ENCODE measurements around the gene ACO2.

Gene ACO2

DNA sequence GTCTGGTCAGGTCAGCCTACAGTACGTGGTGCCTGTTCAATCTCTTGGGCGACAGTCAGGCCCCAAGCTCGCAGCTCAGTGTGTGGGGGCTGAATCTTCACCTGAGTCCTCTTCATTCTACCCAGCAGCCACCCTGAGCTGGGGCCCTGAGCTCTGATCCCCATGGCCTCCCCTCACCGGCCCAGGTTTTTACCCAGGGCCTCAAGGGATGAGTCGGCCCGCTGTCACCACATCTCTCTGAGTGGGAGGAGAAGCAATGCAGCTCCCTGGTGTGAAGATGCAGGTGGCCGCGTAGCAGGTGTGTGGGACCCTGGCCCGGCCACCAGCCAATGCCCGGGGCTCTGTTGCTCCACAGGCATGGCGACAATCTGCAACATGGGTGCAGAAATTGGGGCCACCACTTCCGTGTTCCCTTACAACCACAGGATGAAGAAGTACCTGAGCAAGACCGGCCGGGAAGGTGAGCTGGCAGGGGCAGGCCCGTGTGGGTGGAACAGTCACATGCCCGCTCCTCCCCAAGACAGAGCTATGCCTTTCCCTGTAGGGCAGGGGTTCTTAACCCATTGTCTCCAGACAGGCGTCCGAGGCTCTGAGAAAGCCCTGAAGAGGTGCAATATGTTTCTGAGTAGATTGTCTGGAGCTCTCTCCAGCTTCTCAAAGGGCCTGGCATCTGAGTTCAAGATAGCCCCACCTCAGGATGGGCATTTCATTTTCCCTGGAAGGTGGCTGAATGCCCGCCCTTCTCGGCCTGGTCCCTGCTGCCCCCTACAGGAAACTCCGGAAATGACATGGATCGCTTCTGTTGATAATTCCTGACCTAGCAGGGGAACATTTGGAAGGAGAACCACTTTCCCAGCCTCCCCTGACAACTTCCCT lies 48.5 kb downstream of the ACO2 start:
- DNase-seq = peak; percentile 76
- no peaks in the 10 kb centered on the region for H3K9me3 ChIP-seq
- H3K36me3 ChIP-seq = peaks cover 41% of the 10 kb centered on the region
- H3K4me3 ChIP-seq (ENCODE audit: low read depth, low read length) = no peak overlapping the region
- H3K27me3 ChIP-seq = no peaks in the 10 kb centered on the region
- TF ChIP-seq, protein P1, sequence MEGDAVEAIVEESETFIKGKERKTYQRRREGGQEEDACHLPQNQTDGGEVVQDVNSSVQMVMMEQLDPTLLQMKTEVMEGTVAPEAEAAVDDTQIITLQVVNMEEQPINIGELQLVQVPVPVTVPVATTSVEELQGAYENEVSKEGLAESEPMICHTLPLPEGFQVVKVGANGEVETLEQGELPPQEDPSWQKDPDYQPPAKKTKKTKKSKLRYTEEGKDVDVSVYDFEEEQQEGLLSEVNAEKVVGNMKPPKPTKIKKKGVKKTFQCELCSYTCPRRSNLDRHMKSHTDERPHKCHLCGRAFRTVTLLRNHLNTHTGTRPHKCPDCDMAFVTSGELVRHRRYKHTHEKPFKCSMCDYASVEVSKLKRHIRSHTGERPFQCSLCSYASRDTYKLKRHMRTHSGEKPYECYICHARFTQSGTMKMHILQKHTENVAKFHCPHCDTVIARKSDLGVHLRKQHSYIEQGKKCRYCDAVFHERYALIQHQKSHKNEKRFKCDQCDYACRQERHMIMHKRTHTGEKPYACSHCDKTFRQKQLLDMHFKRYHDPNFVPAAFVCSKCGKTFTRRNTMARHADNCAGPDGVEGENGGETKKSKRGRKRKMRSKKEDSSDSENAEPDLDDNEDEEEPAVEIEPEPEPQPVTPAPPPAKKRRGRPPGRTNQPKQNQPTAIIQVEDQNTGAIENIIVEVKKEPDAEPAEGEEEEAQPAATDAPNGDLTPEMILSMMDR (IDR thresholded peaks at IDR 0.05; ENCODE audit: low read depth, low read length) = peak; percentile 92
- H3K4me1 ChIP-seq = no peaks in the 10 kb centered on the region

DNA sequence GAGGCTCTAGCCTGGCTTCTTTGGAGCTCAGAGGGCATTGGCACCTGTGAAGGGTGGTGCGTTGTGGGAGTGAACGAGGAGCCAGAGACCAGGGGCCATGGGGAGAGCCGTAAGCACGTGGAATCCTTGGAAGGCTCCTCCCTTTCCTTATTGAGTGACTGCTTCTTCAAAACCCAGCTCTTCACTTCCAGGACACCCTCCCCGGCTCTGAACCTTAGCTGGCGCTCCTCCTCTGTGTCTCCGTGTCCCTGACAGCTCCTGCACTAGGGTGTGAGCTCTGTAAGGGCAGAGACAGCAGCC lies 49.1 kb downstream of the ACO2 start:
- peaks cover 42% of the 10 kb centered on the region for H3K36me3 ChIP-seq
- H3K4me1 ChIP-seq = no peaks in the 10 kb centered on the region
- no peak for DNase-seq
- H3K9me3 ChIP-seq = no peaks in the 10 kb centered on the region
- TF ChIP-seq, protein P1 (IDR thresholded peaks at IDR 0.05; ENCODE audit: low read depth, low read length) = no peak
- no peak overlapping the region for H3K4me3 ChIP-seq (ENCODE audit: low read depth, low read length)
- no peaks in the 10 kb centered on the region for H3K27me3 ChIP-seq

DNA sequence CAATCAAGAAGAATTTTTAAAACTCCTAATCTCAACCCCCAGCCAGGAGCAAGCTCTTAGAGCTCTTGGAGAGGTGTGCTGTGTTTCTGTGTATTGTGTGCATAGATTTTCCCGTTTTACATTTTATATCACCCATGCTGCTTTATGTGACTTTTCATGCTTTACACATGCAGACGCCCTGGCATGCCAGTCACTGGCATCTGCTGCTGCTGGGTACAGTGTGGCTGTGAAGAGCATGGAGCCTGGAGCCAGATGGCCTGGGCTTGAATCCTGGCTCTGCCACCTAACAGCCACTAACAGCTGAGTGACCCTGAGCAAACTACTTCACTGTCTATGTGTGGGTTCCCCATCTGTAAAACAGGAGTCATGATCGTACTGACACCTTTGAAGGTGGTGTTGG lies 52.2 kb downstream of the ACO2 start:
- Histone ChIP-seq H3K9me3 (no peaks in the 10 kb centered on the region), H3K27me3 (no peaks in the 10 kb centered on the region), H3K4me3 (ENCODE audit: low read depth, low read length) (no peak overlapping the region), H3K36me3 (peaks cover 60% of the 10 kb centered on the region), H3K4me1 (no peaks in the 10 kb centered on the region)
- no peak for DNase-seq
- TF ChIP-seq, protein P1 (IDR thresholded peaks at IDR 0.05; ENCODE audit: low read depth, low read length) = no peak

DNA sequence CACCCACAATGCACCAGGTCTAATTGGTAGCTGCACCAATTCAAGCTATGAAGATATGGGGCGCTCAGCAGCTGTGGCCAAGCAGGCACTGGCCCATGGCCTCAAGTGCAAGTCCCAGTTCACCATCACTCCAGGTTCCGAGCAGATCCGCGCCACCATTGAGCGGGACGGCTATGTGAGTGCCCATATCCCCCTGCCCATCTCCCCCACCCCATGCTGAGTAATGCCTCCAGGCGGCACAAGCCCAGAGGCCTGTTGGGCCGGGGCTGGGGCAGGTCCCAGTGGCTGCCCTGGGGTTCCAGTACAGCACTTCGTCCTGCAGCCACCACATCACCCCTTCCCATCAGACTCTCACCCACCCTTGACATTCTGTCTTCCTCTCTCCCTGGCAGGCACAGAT lies 53.9 kb downstream of the ACO2 start:
- Histone ChIP-seq H3K36me3 (peaks cover 67% of the 10 kb centered on the region), H3K4me3 (ENCODE audit: low read depth, low read length) (no peak overlapping the region), H3K4me1 (no peaks in the 10 kb centered on the region), H3K9me3 (no peaks in the 10 kb centered on the region), H3K27me3 (no peaks in the 10 kb centered on the region)
- no peak for DNase-seq
- TF ChIP-seq, protein P1 (IDR thresholded peaks at IDR 0.05; ENCODE audit: low read depth, low read length) = no peak

DNA sequence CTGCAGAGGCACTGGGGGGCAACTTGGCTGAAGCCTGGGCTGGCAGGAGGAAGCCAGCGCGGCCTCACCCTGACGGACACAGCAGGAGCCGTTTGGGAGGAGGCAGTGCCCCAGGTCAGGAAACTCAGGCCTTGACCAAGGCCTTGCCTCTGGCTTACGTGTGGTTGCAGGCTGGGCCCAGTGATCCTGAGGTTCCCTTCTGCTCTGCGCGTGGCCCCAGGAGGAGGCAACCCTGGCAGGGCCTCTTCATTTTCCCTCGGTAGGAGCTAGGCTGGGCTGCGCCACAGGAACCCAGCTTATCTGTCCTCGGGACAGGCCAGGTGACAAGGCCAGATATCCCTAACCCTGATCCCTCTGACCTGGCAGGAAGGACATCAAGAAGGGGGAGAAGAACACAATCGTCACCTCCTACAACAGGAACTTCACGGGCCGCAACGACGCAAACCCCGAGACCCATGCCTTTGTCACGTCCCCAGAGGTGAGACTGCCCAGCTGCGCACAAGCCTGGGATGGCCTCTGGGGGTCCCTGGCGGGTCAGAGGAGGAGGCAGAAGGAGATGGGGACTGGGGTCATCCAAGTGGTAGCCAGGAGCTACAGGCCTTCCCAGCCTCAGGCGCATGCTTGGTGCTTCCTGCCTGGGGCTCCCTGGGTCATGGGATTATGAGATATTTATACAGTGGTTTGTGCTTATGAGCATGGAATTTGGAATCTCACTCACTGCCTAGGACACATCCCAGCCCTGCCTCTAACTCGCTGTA lies 54.7 kb downstream of the ACO2 start:
- TF ChIP-seq, protein P1 (IDR thresholded peaks at IDR 0.05; ENCODE audit: low read depth, low read length) = no peak
- H3K36me3 ChIP-seq = peaks cover 69% of the 10 kb centered on the region

DNA sequence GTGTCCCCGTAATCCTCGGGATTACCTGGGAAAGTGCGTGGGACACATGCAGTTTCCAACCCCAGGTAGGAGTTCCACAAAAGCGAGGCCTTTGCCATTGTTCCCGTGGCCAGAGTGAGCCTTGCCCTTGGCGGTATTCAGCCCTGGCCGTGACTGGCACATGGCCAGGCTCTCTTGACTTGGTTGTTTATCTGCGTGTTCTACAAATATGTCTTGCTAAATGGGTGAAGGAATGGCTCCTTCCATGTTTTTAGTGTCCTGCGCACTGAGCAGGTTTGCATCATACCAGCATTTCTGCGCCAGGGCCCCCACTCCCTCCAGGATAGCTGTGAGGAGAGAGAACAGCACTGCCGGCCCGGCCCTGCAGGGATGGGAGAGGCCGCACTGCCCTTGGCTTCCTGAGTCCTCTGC lies 55.3 kb downstream of the ACO2 start:
- Histone ChIP-seq H3K4me3 (ENCODE audit: low read depth, low read length) (no peak overlapping the region), H3K9me3 (no peaks in the 10 kb centered on the region), H3K36me3 (peaks cover 69% of the 10 kb centered on the region), H3K27me3 (no peaks in the 10 kb centered on the region), H3K4me1 (no peaks in the 10 kb centered on the region)
- TF ChIP-seq, protein P1 (IDR thresholded peaks at IDR 0.05; ENCODE audit: low read depth, low read length) = no peak
- DNase-seq = no peak

More for the DNA sequence above, 54.7 kb downstream of the ACO2 start:
- H3K9me3 ChIP-seq = no peaks in the 10 kb centered on the region
- DNase-seq = no peak
- no peak overlapping the region for H3K4me3 ChIP-seq (ENCODE audit: low read depth, low read length)
- no peaks in the 10 kb centered on the region for H3K4me1 ChIP-seq
- H3K27me3 ChIP-seq = no peaks in the 10 kb centered on the region

All from BE2C (cell line).